Measurements from ENCODE around the gene ADGRF3. TPM values are rescaled to one million over a fixed set of nuclear protein-coding genes. Genes with fewer than 3 reads are reported as not detected.

Gene ADGRF3
- total and polyA plus RNA-seq, 9 of the 15 experiments (the other 6 are each of a cell fraction or from before 2014, with no cell fraction given), result 0.04 to 0.54 (median 0.16) TPM; not detected in 2

- intact Hi-C loops (cut with micrococcal nuclease), result loop anchor here (1.0 kb wide), 1 partner anchor 9 kb away; the partner anchor contains the start of genes ADGRF3 and SELENOI
- H3K9me1 ChIP-seq (ENCODE audit: control insufficient read depth, insufficient read depth, low read length), result no peaks in the 10 kb centered on the region
- no peaks in the 10 kb centered on the region for H3K27me3 ChIP-seq (ENCODE audit: control insufficient read depth in 2 of 2, insufficient read depth in 2 of 2, low read length in 2 of 2)
- WGBS (ENCODE audit: insufficient coverage, low coverage, missing lambda C conversion rate), result 1% methylated on average over 9 of the region's 9 CpGs
- POLR2A ChIA-PET, result interaction anchor here (0.6 to 8.0 kb wide), 15 partner anchors 9 to 114 kb away, joined by 3 to 64 read pairs (median 3); partner anchors contain the start of genes ADGRF3, HADHA, HADHB and SELENOI
- in situ Hi-C loops (cut with MboI), result no loop called here
- DNase-seq (ENCODE audit: extremely low read depth in 1 of 4, low spot score in 3 of 4) (peak; percentile 48 to 93 (median 71)), ATAC-seq (peak; percentile 87), FAIRE-seq (peak; percentile 90)
- peak overlapping the region; percentile 81 for H3K4me2 ChIP-seq (ENCODE audit: insufficient read depth, low read length)
- BruUV-seq (replicated peaks), result no TSS peak
- CTCF ChIA-PET (ENCODE audit: low intra/inter-chr PET ratio), result no interaction called here
- H4K20me1 ChIP-seq (replicated peaks; ENCODE audit: control insufficient read depth, insufficient read depth, low read length), result 0 out of 2 replicates have a peak, but pooled peaks cover 5% of the 10 kb centered on the region
- H3K79me2 ChIP-seq (ENCODE audit: control insufficient read depth, insufficient read depth, low read length), result peaks cover 99% of the 10 kb centered on the region
- no peaks in the 10 kb centered on the region; the same call in 1 of the 2 replicates for H3K9me3 ChIP-seq (replicated peaks; ENCODE audit: control insufficient read depth, insufficient read depth, low read depth, low read length)
- H3K27ac ChIP-seq (ENCODE audit: extremely low read depth, low read depth, low read length), result peak overlapping the region; percentile 95
- H3K9ac ChIP-seq (ENCODE audit: insufficient read depth in 1 of 2, low read depth in 2 of 2, low read length in 2 of 2), result peak overlapping the region; percentile 80 to 85; a peak in 3 of 4 replicates
- H3K4me1 ChIP-seq (replicated peaks in 1 of 2; ENCODE audit: control insufficient read depth in 2 of 2, insufficient read depth in 2 of 2, low read length in 2 of 2), result peaks cover 41 to 75% of the 10 kb centered on the region in 2 experiments
- peak overlapping the region; percentile 6; the same call in 1 of the 2 replicates for H3K4me3 ChIP-seq
- peaks cover 50% of the 10 kb centered on the region for H3K36me3 ChIP-seq (ENCODE audit: control insufficient read depth, insufficient read depth, low read length)
- peak overlapping the region; percentile 22; the same call in 1 of the 2 replicates for H2AFZ ChIP-seq (ENCODE audit: low read depth, low read length)
- no peak for TF ChIP-seq MAX (CRISPR knock-in tag; IDR thresholded peaks at IDR 0.05)
- TF ChIP-seq MAFF (IDR thresholded peaks at IDR 0.05; ENCODE audit: low read length), result peak; percentile 91
- peak; percentile 57 for TF ChIP-seq VEZF1 (CRISPR knock-in tag; IDR thresholded peaks at IDR 0.05)
- no peak for TF ChIP-seq ZNF668 (CRISPR knock-in tag; IDR thresholded peaks at IDR 0.05)
- peak; percentile 89 for TF ChIP-seq MAFK (IDR thresholded peaks at IDR 0.05; ENCODE audit: low read length)
- TF ChIP-seq POLR2AphosphoS5 (IDR thresholded peaks at IDR 0.05; ENCODE audit: control insufficient read depth, insufficient read depth, low read depth, low read length), result peak; percentile 22; the same call in 1 of the 2 replicates
- TF ChIP-seq ZFX (CRISPR knock-in tag; IDR thresholded peaks at IDR 0.05), result no peak
- no peak for TF ChIP-seq DEAF1 (CRISPR knock-in tag; IDR thresholded peaks at IDR 0.05)
- no peak for TF ChIP-seq EZH2 (IDR thresholded peaks at IDR 0.05; ENCODE audit: borderline replicate concordance, low read depth, low read length)
- peak; percentile 99 for TF ChIP-seq DPF2 (IDR thresholded peaks at IDR 0.05)
- no peak for TF ChIP-seq ZNF830 (CRISPR knock-in tag; IDR thresholded peaks at IDR 0.05)
- peak; percentile 90 for TF ChIP-seq ARID1B (IDR thresholded peaks at IDR 0.05)
- TF ChIP-seq TBL1XR1 (IDR thresholded peaks at IDR 0.05; ENCODE audit: low read length in 2 of 2), result peak in 1 of 2 experiments; percentile 59; a peak in 1 of 4 replicates
Observed at GRCh38 chr2:26355038-26355995, 8.7 kb upstream of the ADGRF3 start.
